Measurements from ENCODE around the gene YIPF4.

- TF ChIP-seq POLR2A (IDR thresholded peaks at IDR 0.05; ENCODE audit: low read depth, low read length) = no peak
- TF ChIP-seq POLR2AphosphoS5 (IDR thresholded peaks at IDR 0.05; ENCODE audit: low read depth, low read length) = no peak
These were observed 40.2 kb upstream of the YIPF4 start for GRCh38 chr2:32237488-32237887.
